MCF 10A (cell line): ENCODE measurements around the gene LSM14B. TPM values are rescaled to one million over a fixed set of nuclear protein-coding genes. Genes with fewer than 3 reads are reported as not detected.
"Not testable (repeated sequence)": the region's sequence is repeated elsewhere in the genome, so short reads cannot be mapped to it uniquely, and the experiment has no call there.

Experiments
- BruUV-seq: library from RNA; stranded (reverse); fragments of 400-500 nt; replicated peaks from 2 replicates; lab custom pipeline; 2021; lab: Mats Ljungman, UMichigan
- CTCF ChIA-PET: fragments of 300-600 bp; sonication (Branson Sonifier 250); formaldehyde crosslinking; extraction: SDS; loops from one replicate; lab custom pipeline; 2021; ENCODE audit warnings: antibody characterized with exemption, inconsistent platforms; lab: Yijun Ruan, JAX
- POLR2A ChIA-PET: fragments of 300-600, 350-650 bp; sonication (Branson Sonifier 250); formaldehyde crosslinking; extraction: SDS; loops from one replicate; lab custom pipeline; 2020; ENCODE audit warnings: antibody characterized with exemption, inconsistent platforms; lab: Yijun Ruan, JAX
- DNase-seq: peaks from one replicate; pipeline ENCODE4 v3.0.0-alpha.2; 2018; ENCODE audit not compliant: unreplicated experiment
- H3K27ac Mint-ChIP-seq: one replicate; pipeline ENCODE4 v1.8.0; 2022; ENCODE audit warnings: mild to moderate bottlenecking, low read depth, mixed read lengths; ENCODE audit not compliant: unreplicated experiment
- H3K27me3 Mint-ChIP-seq: one replicate; pipeline ENCODE4 v1.8.0; 2022; ENCODE audit warnings: mixed read lengths; ENCODE audit not compliant: insufficient read depth, unreplicated experiment
- H3K36me3 Mint-ChIP-seq: one replicate; pipeline ENCODE4 v1.8.0; 2022; ENCODE audit warnings: mild to moderate bottlenecking, moderate library complexity, mixed read lengths; ENCODE audit not compliant: insufficient read depth, unreplicated experiment
- H3K4me1 Mint-ChIP-seq: one replicate; pipeline ENCODE4 v1.8.0; 2022; ENCODE audit warnings: mixed read lengths; ENCODE audit not compliant: insufficient read depth, unreplicated experiment
- H3K4me3 Mint-ChIP-seq: one replicate; pipeline ENCODE4 v1.8.0; 2022; ENCODE audit warnings: mild to moderate bottlenecking, moderate library complexity, mixed read lengths; ENCODE audit not compliant: unreplicated experiment
- H3K9me3 Mint-ChIP-seq: one replicate; pipeline ENCODE4 v1.8.0; 2022; ENCODE audit warnings: mixed read lengths; ENCODE audit not compliant: unreplicated experiment
- intact Hi-C: fragments of 100-400 bp; cut with micrococcal nuclease; formaldehyde crosslinking; loops from 2 replicates; pipeline ENCODE4 v1.14.1; 2022
- total RNA-seq: library from RNA; stranded (reverse); gene quantifications from 2 replicates; pipeline ENCODE4 v1.2.3, GENCODE V29; 2022
- TF ChIP-seq, protein P1 (sequence below): fragments of 200-600 bp; IDR thresholded peaks from one replicate; pipeline ENCODE4 v1.8.0; 2022; ENCODE audit warnings: antibody characterized with exemption, mild to moderate bottlenecking; ENCODE audit not compliant: unreplicated experiment

LSM14B gene
- total RNA-seq, 1 experiment from 2014 or later, result 35.1 TPM

DNA sequence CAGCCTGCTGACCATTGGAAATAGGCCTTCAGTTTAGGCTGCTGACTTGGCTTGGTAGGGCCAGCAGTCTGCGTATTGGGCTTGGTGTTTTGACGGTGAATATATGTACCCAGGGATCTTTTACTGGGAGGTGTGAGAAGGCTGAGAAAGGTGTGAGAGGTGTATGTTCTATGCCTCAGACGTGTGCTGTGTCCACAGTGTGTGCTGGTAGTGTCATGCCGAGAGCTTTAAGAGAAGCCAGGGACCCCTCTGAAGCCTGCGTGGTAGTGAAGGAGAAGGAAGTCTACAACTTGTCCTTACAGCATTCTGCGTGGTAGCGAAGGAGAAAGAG, 23.4 kb downstream of the LSM14B start:
- intact Hi-C loops, result no loop called here
- H3K4me1 Mint-ChIP-seq, result peaks cover 41% of the 10 kb centered on the region
- peaks cover 32% of the 10 kb centered on the region for H3K36me3 Mint-ChIP-seq
- TF ChIP-seq, protein P1, sequence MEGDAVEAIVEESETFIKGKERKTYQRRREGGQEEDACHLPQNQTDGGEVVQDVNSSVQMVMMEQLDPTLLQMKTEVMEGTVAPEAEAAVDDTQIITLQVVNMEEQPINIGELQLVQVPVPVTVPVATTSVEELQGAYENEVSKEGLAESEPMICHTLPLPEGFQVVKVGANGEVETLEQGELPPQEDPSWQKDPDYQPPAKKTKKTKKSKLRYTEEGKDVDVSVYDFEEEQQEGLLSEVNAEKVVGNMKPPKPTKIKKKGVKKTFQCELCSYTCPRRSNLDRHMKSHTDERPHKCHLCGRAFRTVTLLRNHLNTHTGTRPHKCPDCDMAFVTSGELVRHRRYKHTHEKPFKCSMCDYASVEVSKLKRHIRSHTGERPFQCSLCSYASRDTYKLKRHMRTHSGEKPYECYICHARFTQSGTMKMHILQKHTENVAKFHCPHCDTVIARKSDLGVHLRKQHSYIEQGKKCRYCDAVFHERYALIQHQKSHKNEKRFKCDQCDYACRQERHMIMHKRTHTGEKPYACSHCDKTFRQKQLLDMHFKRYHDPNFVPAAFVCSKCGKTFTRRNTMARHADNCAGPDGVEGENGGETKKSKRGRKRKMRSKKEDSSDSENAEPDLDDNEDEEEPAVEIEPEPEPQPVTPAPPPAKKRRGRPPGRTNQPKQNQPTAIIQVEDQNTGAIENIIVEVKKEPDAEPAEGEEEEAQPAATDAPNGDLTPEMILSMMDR, result no peak
- no peak for DNase-seq
- H3K9me3 Mint-ChIP-seq, result no peaks in the 10 kb centered on the region
- BruUV-seq, result no TSS peak
- H3K27ac Mint-ChIP-seq, result peak overlapping the region; percentile 57
- peak overlapping the region; percentile 84 for H3K4me3 Mint-ChIP-seq
- no peaks in the 10 kb centered on the region for H3K27me3 Mint-ChIP-seq
- CTCF ChIA-PET, result interaction anchor here (1.4 to 1.7 kb wide), 2 partner anchors 10 to 135 kb away, joined by 6 to 9 read pairs; no protein-coding TSS in a partner anchor
- POLR2A ChIA-PET, result interaction anchor here (0.8 to 6.0 kb wide), 6 partner anchors 20 to 79 kb away, joined by 3 to 124 read pairs (median 4); partner anchors contain the start of genes LSM14B and MTG2

DNA sequence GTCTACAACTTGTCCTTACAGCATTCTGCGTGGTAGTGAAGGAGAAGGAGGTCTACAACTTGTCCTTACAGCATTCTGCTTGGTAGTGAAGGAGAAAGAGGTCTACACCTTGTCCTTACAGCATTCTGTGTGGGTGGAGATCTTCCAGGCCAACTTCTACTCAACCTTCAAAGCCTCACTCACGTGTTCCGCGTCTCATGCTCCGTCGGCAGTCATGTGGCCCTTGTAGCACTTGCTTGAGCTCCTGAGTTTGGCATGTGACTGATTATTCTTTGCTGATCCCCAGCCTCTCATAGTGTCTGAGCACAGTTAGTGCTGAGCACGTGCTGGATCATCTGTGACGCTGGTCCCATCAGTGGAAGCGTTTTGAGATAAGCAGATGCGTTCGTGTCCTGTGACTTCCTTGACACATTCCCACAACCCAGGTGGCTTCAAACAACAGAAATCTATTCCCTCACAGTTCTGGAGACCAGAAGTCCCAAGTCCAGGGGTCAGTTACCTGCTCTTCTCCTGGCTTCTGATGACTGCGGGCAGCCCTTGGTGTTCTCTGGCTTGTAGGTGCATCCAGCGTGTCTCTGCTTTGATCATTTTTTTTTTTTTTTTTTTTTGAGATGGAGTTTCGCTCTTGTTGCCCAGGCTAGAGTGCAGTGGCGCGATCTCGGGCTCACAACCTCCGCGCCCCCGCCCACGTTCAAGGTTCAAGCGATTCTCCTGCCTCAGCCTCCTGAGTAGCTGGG, 23.9 kb downstream of the LSM14B start:
- no peak for DNase-seq
- Mint-ChIP-seq H3K27me3 (no peaks in the 10 kb centered on the region), H3K27ac (peak overlapping the region; percentile 57), H3K9me3 (no peaks in the 10 kb centered on the region), H3K4me1 (peaks cover 38% of the 10 kb centered on the region), H3K4me3 (no peak overlapping the region), H3K36me3 (peaks cover 26% of the 10 kb centered on the region)
- TF ChIP-seq, protein P1, result no peak
- BruUV-seq, result no TSS peak
- intact Hi-C loops, result no loop called here
- ChIA-PET POLR2A (interaction anchor here (0.8 to 6.0 kb wide), 3 partner anchors 24 to 41 kb away, joined by 3 to 124 read pairs (median 5); partner anchors contain the start of genes LSM14B and MTG2), CTCF (interaction anchor here (1.4 to 1.7 kb wide), 2 partner anchors 10 to 135 kb away, joined by 6 to 9 read pairs; no protein-coding TSS in a partner anchor)

DNA sequence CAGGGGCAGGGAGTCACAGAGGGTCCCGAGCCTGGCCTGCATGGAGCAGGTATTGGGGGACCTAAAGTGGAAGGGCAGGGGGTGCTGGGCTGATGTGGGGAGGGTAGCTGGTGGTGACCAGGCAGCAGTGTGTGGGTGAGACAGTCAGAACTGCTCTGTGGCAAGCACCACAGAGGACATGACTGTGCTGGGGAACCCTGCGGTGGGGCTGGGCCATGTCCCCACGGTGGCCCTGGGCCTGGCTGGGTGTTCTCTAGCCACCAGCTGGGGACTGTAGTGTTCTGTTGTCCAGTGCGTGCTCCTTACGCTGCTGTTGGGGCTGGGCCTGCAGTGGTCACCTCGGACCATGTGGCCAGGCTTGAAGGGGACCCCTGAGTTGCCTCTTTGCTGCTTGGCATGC, 24.9 kb downstream of the LSM14B start:
- no peak for DNase-seq
- H3K36me3 Mint-ChIP-seq, result peaks cover 17% of the 10 kb centered on the region
- no peak overlapping the region for H3K4me3 Mint-ChIP-seq
- no peaks in the 10 kb centered on the region for H3K9me3 Mint-ChIP-seq
- no peaks in the 10 kb centered on the region for H3K27me3 Mint-ChIP-seq
- no TSS peak for BruUV-seq
- CTCF ChIA-PET, result interaction anchor here (0.6 kb wide), 1 partner anchor 155 kb away, joined by 3 read pairs; the partner anchor contains the start of gene ADRM1
- TF ChIP-seq, protein P1, result no peak
- no peak overlapping the region for H3K27ac Mint-ChIP-seq
- peaks cover 29% of the 10 kb centered on the region for H3K4me1 Mint-ChIP-seq
- intact Hi-C loops, result no loop called here
- POLR2A ChIA-PET, result no interaction called here

DNA sequence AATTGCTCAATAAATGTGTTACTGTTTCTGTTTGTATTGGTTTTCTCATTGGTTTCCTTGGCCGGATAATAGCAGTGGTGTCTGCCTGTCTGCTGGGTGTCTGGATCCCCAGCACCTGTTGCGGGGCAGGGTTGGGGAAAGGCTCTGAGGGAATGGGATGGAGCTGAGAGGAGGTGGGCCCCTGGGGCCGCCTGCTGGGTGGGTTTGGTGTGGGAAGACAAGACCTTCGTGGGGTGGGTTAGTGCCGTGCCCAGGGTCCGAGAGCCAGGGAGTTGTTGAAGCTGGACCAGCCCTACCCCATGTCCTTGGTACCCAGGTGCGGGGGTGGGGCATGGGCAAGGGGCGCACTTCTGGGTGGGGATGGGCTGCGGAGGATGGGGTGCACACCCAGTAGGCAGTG, 25.3 kb downstream of the LSM14B start:
- ChIA-PET CTCF (interaction anchor here (0.6 kb wide), 1 partner anchor 155 kb away, joined by 3 read pairs; the partner anchor contains the start of gene ADRM1), POLR2A (no interaction called here)
- Mint-ChIP-seq H3K36me3 (peaks cover 13% of the 10 kb centered on the region), H3K4me1 (peaks cover 29% of the 10 kb centered on the region), H3K27me3 (no peaks in the 10 kb centered on the region), H3K27ac (no peak overlapping the region), H3K4me3 (no peak overlapping the region), H3K9me3 (no peaks in the 10 kb centered on the region)
- DNase-seq, result no peak
- BruUV-seq, result no TSS peak
- TF ChIP-seq, protein P1, result no peak
- intact Hi-C loops, result no loop called here

DNA sequence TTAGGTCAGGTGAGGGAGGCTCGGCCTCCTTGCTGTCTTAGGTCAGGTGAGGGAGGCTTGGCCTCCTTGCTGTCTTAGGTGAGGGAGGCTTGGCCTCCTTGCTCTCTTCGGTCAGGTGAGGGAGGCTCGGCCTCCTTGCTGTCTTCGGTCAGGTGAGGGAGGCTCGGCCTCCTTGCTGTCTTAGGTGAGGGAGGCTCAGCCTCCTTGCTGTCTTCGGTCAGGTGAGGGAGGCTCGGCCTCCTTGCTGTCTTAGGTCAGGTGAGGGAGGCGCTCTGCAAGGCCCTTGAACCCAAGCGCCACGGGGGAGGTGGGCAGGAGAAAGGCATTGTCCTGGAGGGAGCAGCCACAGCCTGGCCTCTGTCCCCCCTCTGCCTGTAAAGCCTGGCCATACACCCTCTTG, 26.1 kb downstream of the LSM14B start:
- H3K27ac Mint-ChIP-seq, DNase-seq, BruUV-seq, H3K27me3 Mint-ChIP-seq, CTCF ChIA-PET, intact Hi-C loops, H3K4me3 Mint-ChIP-seq, POLR2A ChIA-PET, H3K9me3 Mint-ChIP-seq: not testable (repeated sequence)
- H3K4me1 Mint-ChIP-seq, result peaks cover 29% of the 10 kb centered on the region
- H3K36me3 Mint-ChIP-seq, result peaks cover 22% of the 10 kb centered on the region
